ENCODE data around the gene HS3ST2.
"Not testable (repeated sequence)": the region's sequence is repeated elsewhere in the genome, so short reads cannot be mapped to it uniquely, and the experiment has no call there.

HS3ST2 gene

GRCh38 chr16:22885951-22886350 is 72.0 kb downstream of the HS3ST2 start:
- no peak for FAIRE-seq

GRCh38 chr16:22886927-22887326 is 73.0 kb downstream of the HS3ST2 start:
- no peak for FAIRE-seq

- FAIRE-seq: no peak
Measured at GRCh38 chr16:22887445-22887844, 73.5 kb downstream of the HS3ST2 start.

GRCh38 chr16:22888791-22889190 is 74.8 kb downstream of the HS3ST2 start:
- FAIRE-seq: no peak

- FAIRE-seq: no peak
Measured at GRCh38 chr16:22890976-22891375, 77.0 kb downstream of the HS3ST2 start.

GRCh38 chr16:22897184-22897583 is 83.2 kb downstream of the HS3ST2 start:
- FAIRE-seq: no peak

GRCh38 chr16:22898131-22898530 is 84.2 kb downstream of the HS3ST2 start:
- no peak for FAIRE-seq

- no peak for FAIRE-seq
Measured at GRCh38 chr16:22898874-22899348, 84.9 kb downstream of the HS3ST2 start.

- FAIRE-seq: not testable (repeated sequence)
Measured at GRCh38 chr16:22899567-22899966, 85.6 kb downstream of the HS3ST2 start.

GRCh38 chr16:22900863-22901262 is 86.9 kb downstream of the HS3ST2 start:
- no peak for FAIRE-seq

GRCh38 chr16:22901563-22901962 is 87.6 kb downstream of the HS3ST2 start:
- FAIRE-seq: no peak

GRCh38 chr16:22903716-22904115 is 89.8 kb downstream of the HS3ST2 start:
- no peak for FAIRE-seq

- no peak for FAIRE-seq
Measured at GRCh38 chr16:22912654-22913053, 98.7 kb downstream of the HS3ST2 start.

- FAIRE-seq: no peak
Measured at GRCh38 chr16:22915003-22915402, 101.0 kb downstream of the HS3ST2 start.

GRCh38 chr16:22923491-22923890 is 109.5 kb downstream of the HS3ST2 start:
- FAIRE-seq: no peak

- no peak for FAIRE-seq
Measured at GRCh38 chr16:22924492-22924891, 110.5 kb downstream of the HS3ST2 start.

GRCh38 chr16:22926105-22926751 is 112.3 kb downstream of the HS3ST2 start:
- FAIRE-seq: no peak

GRCh38 chr16:22927306-22927705 is 113.3 kb downstream of the HS3ST2 start:
- no peak for FAIRE-seq

- no peak for FAIRE-seq
Measured at GRCh38 chr16:22928882-22929435, 115.0 kb downstream of the HS3ST2 start.

- FAIRE-seq: no peak
Measured at GRCh38 chr16:22929461-22929860, 115.5 kb downstream of the HS3ST2 start.

- no peak for FAIRE-seq
Measured at GRCh38 chr16:22932032-22932771, 118.2 kb downstream of the HS3ST2 start.

GRCh38 chr16:22933173-22933572 is 119.2 kb downstream of the HS3ST2 start:
- FAIRE-seq: no peak

GRCh38 chr16:22934786-22935185 is 120.8 kb downstream of the HS3ST2 start:
- no peak for FAIRE-seq

- no peak for FAIRE-seq
Measured at GRCh38 chr16:22937169-22937568, 123.2 kb downstream of the HS3ST2 start.

All from colon (tissue), 2 donors.